Stimulated activated CD4-positive, alpha-beta T cell treated with anti-CD3 and anti-CD28 coated beads, Interleukin-1b, Interleukin-23, amount 100 ng/mL, for 4 hours (primary cell): ENCODE data around the gene E2F6.

Source experiments
- DNase-seq, 2 donors: peaks; one replicate each; pipeline ENCODE4 v3.0.0-alpha.2; 2020; ENCODE audit warnings: low read depth in 2 of 2

Gene E2F6, protein sequence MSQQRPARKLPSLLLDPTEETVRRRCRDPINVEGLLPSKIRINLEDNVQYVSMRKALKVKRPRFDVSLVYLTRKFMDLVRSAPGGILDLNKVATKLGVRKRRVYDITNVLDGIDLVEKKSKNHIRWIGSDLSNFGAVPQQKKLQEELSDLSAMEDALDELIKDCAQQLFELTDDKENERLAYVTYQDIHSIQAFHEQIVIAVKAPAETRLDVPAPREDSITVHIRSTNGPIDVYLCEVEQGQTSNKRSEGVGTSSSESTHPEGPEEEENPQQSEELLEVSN

GRCh38 chr2:11465485-11466306 is at the start of gene E2F6:
Gene E2F6 (minus strand): TSS chr2:11466161. CDS start chr2:11465879, 282 bp downstream.
- peak; percentile 81 to 83 for DNase-seq

- DNase-seq: no peak
These were observed 49.6 kb upstream of the E2F6 start for GRCh38 chr2:11515490-11515981.

DNA sequence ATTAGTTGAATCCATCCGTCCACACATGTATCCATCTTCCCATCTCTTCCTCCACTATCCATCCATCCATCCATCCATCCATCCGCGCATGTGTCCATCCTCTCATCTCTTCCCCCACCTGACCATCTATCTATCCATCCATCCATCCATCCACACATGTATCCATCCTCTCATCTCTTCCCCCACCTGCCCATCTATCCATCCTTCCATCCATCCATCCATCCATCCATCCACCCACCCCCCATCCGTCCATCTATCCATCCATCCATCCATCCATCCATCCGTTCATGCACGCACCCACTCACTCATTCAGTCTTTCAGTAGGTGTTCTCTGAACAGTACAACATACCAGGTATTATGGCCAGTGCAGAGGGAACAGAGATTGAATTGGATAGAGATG is 48.9 kb upstream of the E2F6 start:
- DNase-seq: no peak

GRCh38 chr2:11514081-11514730 is 48.2 kb upstream of the E2F6 start:
- DNase-seq: no peak

- DNase-seq: no peak
These were observed 47.4 kb upstream of the E2F6 start for GRCh38 chr2:11513319-11513718.

- DNase-seq: no peak
These were observed 46.5 kb upstream of the E2F6 start for GRCh38 chr2:11512431-11512830.

GRCh38 chr2:11509657-11510360 is 43.8 kb upstream of the E2F6 start:
- DNase-seq: no peak

DNA sequence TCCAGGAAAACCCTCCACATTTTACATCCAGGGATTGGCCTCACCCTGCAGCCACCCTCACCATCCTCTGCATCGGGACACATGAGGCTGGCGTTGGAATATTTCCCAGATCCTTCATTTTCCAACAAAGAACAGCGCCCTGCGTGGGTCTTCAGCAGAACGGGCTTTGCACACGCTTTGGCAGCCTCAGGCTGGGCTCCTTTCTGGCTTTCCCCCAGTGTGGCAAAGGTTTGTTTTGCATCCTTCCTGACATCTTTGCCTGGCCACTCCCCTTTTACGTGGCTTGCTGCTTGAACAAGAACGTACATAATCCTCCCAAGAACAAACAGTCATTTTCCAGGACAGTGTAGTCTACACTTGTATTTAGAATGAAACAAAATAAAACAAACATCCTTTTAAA is 42.3 kb upstream of the E2F6 start:
- no peak for DNase-seq

GRCh38 chr2:11507517-11507916 is 41.6 kb upstream of the E2F6 start:
- no peak for DNase-seq

GRCh38 chr2:11506611-11506969 is 40.6 kb upstream of the E2F6 start:
- no peak for DNase-seq

GRCh38 chr2:11505652-11506610 is 40.0 kb upstream of the E2F6 start:
- no peak for DNase-seq

DNA sequence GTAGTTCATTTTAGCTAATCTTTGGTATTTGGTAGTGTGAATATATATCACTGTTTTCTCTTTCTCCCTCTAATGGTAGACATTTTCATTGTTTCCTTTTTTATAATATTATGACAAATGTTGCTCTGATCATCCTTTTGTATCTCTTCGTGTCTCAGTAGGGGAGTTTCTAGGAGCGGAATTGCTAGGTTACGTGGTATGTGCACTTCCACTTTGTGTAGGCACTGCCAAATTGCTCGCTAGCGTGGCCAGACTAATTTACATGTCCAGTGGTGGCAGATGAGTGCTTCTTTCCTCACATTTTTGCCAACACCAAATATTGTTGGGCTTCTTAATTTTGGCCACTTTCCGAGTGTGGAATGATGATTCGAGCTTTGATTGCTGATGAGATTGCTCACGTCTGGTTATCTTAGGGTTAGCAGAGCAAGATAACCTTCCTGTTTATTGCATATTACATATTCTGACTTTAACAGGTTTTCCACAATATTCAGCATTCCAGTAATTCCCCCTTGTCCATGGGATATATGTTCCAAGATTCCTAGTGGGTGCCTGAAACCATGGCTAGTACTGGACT is 37.5 kb upstream of the E2F6 start:
- no peak for DNase-seq

GRCh38 chr2:11502740-11503292 is 36.9 kb upstream of the E2F6 start:
- no peak for DNase-seq

DNA sequence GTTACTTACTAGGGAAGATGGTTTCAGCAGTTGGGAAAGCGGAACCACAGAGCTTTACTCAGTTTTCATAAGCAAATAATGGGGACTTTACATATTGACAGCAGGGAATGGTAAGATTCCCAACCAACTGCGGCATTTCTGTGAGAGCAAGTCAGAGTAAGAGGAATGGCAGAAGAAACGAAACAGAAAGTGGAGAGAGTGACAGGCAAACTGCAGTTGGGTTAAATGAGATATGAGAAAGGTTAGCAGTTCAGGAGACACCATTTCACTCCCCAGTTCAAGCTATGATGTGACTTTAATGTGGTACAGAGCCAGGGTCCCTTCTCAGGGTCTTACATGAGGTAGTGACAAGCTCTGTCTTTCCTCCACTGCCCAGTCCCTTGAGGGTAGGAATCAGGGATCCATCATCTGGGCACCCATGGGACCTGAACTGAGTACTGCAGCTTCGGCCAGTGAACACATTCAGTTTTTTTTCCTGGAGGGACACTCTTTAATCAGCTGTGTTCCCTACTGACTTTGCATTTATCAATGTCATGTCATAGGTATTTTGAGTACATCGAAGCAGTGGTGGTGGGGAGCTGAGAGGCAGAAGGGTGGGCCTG is 34.8 kb upstream of the E2F6 start:
- no peak for DNase-seq

DNA sequence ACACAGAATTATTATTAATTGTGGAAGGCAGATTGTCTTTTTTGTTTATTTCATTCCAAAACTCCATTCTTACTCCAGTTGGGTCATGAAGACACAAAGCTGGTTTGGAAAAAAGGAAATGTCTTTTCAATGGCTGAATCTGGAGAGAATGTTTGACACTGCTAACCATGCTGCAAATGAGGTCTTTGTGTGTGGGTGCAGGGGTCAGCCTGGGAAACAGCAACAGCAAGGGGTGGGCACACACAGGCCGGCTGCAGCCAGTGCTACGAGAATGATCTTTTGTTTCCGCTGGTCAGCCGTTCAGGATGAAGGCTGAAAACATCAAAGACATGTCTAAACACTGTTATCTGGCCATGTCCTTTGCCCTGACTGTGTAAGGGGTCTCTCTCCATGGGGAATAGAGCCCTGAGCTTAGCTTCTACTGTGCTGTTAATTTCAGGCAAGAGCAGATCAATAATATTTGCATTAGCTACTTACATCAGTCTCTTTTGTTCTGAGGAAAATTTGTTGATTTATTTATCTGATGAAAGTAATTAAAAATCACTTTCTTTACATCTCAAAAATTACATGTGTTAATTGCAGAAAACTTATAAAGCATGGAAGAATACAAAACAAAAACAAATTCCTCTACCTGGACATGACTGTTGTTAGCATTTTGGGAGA is 33.3 kb upstream of the E2F6 start:
- no peak for DNase-seq

- DNase-seq: no peak
These were observed 32.6 kb upstream of the E2F6 start for GRCh38 chr2:11498543-11499034.

DNA sequence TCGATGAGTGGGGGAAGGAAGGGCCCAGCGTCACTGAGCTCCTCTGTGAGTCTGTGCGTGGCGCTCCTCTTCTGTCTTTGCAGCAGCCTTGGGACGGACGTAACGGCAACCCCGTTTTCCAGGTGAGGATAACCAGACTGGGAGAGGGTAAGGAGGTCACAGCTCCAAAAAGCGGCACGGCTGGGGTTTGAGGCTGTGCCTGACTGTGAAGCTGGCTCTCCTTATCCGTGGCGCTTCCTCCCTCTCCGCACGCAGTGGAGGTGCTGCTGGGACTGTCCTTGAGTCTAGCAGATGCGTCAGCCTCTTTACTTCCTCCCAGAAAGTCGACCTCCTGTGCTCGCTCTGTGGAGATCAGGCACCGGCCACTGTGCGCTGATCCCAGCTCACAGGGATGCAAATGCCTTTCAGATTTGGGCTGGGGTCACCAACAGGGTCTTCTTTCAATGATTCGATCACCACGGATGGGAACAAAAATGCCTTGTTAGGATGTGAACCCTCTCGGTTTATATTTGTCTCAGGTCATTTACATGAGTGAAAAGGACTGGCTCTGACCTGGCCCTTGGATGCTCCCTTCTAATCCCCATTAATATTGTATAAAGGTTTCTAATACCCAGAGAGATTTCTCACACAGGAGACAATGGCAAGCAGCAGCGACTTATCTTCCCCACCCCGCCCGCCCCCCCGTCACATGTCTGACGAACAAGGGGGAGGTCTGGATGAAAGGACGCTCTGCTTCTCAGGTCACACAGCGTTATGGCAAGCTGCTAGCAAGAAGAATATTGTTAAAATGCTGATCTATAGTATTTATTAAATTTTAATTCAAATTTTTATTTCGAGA is 30.1 kb upstream of the E2F6 start:
- DNase-seq: no peak

DNA sequence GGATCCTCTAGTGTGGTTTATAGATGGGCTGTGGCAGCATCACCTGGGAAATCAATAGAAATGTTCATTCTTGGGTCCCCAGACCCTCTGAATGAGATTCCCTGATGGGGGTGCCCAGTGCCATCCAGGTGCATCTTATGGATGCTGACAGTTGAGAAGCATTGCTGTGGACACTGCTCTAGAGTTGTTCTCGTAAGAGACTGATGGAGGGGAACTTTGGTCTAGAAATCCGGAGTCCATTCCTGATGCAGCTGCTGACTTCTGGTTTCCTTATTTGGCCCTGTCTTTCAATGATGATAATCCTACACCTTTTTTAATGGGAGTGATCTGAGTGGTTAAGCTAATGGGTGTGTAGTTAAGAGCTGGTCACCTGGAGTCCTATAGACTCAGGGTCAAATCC is 28.3 kb upstream of the E2F6 start:
- no peak for DNase-seq
